Activated CD4-positive, alpha-beta T cell treated with anti-CD3 and anti-CD28 coated beads, Interleukin-2, amount 50 U/mL, for 48 hours (primary cell): ENCODE measurements around the gene SCCPDH.

Source experiments
- DNase-seq, 2 experiments: peaks; one replicate each; pipeline ENCODE4 v3.0.0-alpha.2; 2020

Gene SCCPDH

GRCh38 chr1:246786606-246787238, 62.5 kb downstream of the SCCPDH start:
- DNase-seq = no peak

- DNase-seq = no peak
Measured at GRCh38 chr1:246787781-246788513, 63.7 kb downstream of the SCCPDH start.

- no peak for DNase-seq
Measured at GRCh38 chr1:246788895-246789338, 64.7 kb downstream of the SCCPDH start.

- no peak for DNase-seq
Measured at GRCh38 chr1:246789454-246790339, 65.5 kb downstream of the SCCPDH start.

GRCh38 chr1:246790364-246790763, 66.2 kb downstream of the SCCPDH start:
- no peak for DNase-seq

- DNase-seq = no peak
Measured at GRCh38 chr1:246790833-246791232, 66.6 kb downstream of the SCCPDH start.

GRCh38 chr1:246791303-246791918, 67.2 kb downstream of the SCCPDH start:
- DNase-seq = no peak

- no peak for DNase-seq
Measured at GRCh38 chr1:246792603-246793002, 68.4 kb downstream of the SCCPDH start.

- DNase-seq = no peak
Measured at GRCh38 chr1:246793356-246793896, 69.2 kb downstream of the SCCPDH start.

GRCh38 chr1:246794048-246794827, 70.0 kb downstream of the SCCPDH start:
- no peak for DNase-seq

- no peak for DNase-seq
Measured at GRCh38 chr1:246794828-246795671, 70.8 kb downstream of the SCCPDH start.

- no peak for DNase-seq
Measured at GRCh38 chr1:246795906-246796694, 71.9 kb downstream of the SCCPDH start.

GRCh38 chr1:246797157-246797556, 72.9 kb downstream of the SCCPDH start:
- no peak for DNase-seq

- DNase-seq = no peak
Measured at GRCh38 chr1:246797597-246797996, 73.4 kb downstream of the SCCPDH start.

GRCh38 chr1:246798107-246798506, 73.9 kb downstream of the SCCPDH start:
- no peak for DNase-seq

GRCh38 chr1:246798606-246799496, 74.6 kb downstream of the SCCPDH start:
- DNase-seq = no peak

- DNase-seq = no peak
Measured at GRCh38 chr1:246800356-246800755, 76.1 kb downstream of the SCCPDH start.

- no peak for DNase-seq
Measured at GRCh38 chr1:246800756-246801155, 76.5 kb downstream of the SCCPDH start.
